Loucy (cell line): ENCODE measurements around the gene SYNPR.

Experiments used
- H2AFZ ChIP-seq: fragments of 200-600 bp; sonication (generic); 2 replicates; pipeline ENCODE4 v1.6.0; 2016; ENCODE audit warnings: antibody characterized with exemption, mild to moderate bottlenecking, low read length, moderate library complexity
- H3F3A ChIP-seq: fragments of 200-600 bp; 2 replicates; pipeline ENCODE4 v1.6.0; 2016; ENCODE audit warnings: antibody characterized with exemption, low read depth, mild to moderate bottlenecking
- H3K27me3 ChIP-seq: fragments of 200-600 bp; sonication (generic); 2 replicates; pipeline ENCODE4 v1.6.1; 2014; ENCODE audit warnings: low read length, mild to moderate bottlenecking; ENCODE audit not compliant: insufficient read depth, poor library complexity, severe bottlenecking
- H3K36me3 ChIP-seq: fragments of 200-600 bp; sonication (generic); 2 replicates; pipeline ENCODE4 v1.6.1; 2016; ENCODE audit warnings: low read length; ENCODE audit not compliant: insufficient read depth
- H3K4me1 ChIP-seq: fragments of 200-600 bp; sonication (generic); 2 replicates; pipeline ENCODE4 v1.5.1; 2014; ENCODE audit warnings: low read length, mild to moderate bottlenecking; ENCODE audit not compliant: insufficient read depth, poor library complexity, severe bottlenecking
- H3K4me2 ChIP-seq: fragments of 200-600 bp; sonication (generic); 2 replicates; pipeline ENCODE4 v1.6.0; 2014; ENCODE audit warnings: antibody characterized with exemption, low read length, low read depth, mild to moderate bottlenecking; ENCODE audit not compliant: poor library complexity, severe bottlenecking
- H3K4me3 ChIP-seq: fragments of 200-600 bp; sonication (generic); 2 replicates; pipeline ENCODE4 v1.5.1; 2014; ENCODE audit warnings: low read length, mild to moderate bottlenecking, mixed read lengths; ENCODE audit not compliant: poor library complexity, severe bottlenecking
- H3K79me2 ChIP-seq: fragments of 200-600 bp; sonication (generic); 2 replicates; pipeline ENCODE4 v1.6.1; 2014; ENCODE audit warnings: low read length; ENCODE audit not compliant: insufficient read depth
- H3K9ac ChIP-seq: fragments of 200-600 bp; sonication (generic); 2 replicates; pipeline ENCODE4 v1.6.0; 2014; ENCODE audit warnings: mild to moderate bottlenecking, low read depth, low read length, moderate library complexity; ENCODE audit not compliant: poor library complexity, severe bottlenecking
- H3K9me2 ChIP-seq: fragments of 200-600 bp; sonication (generic); replicated peaks from 2 replicates; pipeline ENCODE4 v1.6.1; 2016; ENCODE audit warnings: low read depth, low read length, mixed read lengths
- H3K9me3 ChIP-seq: fragments of 200-600 bp; sonication (generic); 2 replicates; pipeline ENCODE4 v1.6.1; 2014; ENCODE audit warnings: mild to moderate bottlenecking, antibody characterized with exemption, low read length, low read depth; ENCODE audit not compliant: insufficient read depth
- H4K20me1 ChIP-seq: fragments of 200-600 bp; sonication (generic); 2 replicates; pipeline ENCODE4 v1.6.0; 2014; ENCODE audit warnings: antibody characterized with exemption, low read length, mild to moderate bottlenecking; ENCODE audit not compliant: insufficient read depth, poor library complexity, severe bottlenecking
- EZH2phosphoT487 ChIP-seq: fragments of 200-600 bp; IDR thresholded peaks from 2 replicates; pipeline ENCODE4 v1.6.1; 2018; ENCODE audit warnings: antibody characterized with exemption, mild to moderate bottlenecking, moderate library complexity, borderline replicate concordance
- TF ChIP-seq, protein P1 (sequence below): fragments of 200-600 bp; sonication (generic); conservative IDR thresholded peaks from 2 replicates; pipeline ENCODE4 v1.5.1; 2014; ENCODE audit warnings: mild to moderate bottlenecking, antibody characterized with exemption, low read length

Gene SYNPR

DNA sequence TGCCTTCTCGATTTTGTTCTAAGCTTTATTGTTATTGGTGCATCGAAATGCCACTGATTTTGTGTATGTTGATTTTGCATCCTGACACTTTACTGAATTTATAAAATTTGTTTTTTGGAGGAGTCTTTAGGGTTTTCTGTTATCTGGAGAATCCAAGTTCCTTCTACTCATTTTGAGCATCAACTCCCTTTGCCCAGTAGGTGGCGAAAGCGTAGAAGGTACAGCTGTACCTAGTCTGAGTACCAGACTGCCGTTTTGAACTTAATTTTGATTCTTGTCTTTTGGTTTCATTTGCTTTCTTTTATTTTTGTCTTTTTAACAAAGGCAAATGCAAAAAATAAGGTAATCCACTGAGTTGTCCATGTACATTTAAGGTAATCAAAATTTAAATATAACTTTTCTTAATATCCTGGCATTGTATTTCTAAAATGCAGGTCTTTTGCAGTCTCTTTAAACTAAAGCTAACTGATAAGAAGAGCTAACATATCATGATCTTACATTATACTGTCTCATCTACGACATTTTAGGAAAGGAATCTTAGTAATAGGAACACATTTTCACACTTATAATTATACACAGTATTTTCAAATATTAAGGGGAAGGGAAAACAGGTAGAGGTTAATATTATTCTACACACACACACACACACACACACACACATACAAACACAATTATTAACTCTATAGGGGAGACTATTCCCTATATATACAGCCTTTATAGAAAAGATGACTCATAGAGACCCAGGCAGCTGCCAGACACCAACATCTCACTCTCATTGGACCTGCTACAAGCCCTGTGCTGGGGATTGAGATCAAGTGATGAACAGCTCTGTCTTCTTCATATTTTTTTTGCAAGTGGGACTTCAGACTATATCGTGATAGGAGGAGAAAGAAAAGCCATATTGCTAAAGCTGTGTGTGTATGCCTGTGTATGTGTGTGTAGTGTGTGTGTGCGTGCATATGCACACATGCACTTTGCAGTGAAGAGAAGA, 71.8 kb downstream of the SYNPR start:
- Histone ChIP-seq H3K4me1 (peaks cover 6% of the 10 kb centered on the region), H3K9me2 (no peaks in the 10 kb centered on the region), H3K4me2 (peak overlapping the region; percentile 31), H4K20me1 (no peaks in the 10 kb centered on the region), H3F3A (no peaks in the 10 kb centered on the region), H3K27me3 (no peaks in the 10 kb centered on the region), H3K79me2 (no peaks in the 10 kb centered on the region), H2AFZ (peak overlapping the region; percentile 52; the same call in 1 of the 2 replicates), H3K36me3 (no peaks in the 10 kb centered on the region), H3K9me3 (no peaks in the 10 kb centered on the region), H3K9ac (no peak overlapping the region), H3K4me3 (peak overlapping the region; percentile 21)
- no peak for TF ChIP-seq EZH2phosphoT487
- TF ChIP-seq, protein P1, sequence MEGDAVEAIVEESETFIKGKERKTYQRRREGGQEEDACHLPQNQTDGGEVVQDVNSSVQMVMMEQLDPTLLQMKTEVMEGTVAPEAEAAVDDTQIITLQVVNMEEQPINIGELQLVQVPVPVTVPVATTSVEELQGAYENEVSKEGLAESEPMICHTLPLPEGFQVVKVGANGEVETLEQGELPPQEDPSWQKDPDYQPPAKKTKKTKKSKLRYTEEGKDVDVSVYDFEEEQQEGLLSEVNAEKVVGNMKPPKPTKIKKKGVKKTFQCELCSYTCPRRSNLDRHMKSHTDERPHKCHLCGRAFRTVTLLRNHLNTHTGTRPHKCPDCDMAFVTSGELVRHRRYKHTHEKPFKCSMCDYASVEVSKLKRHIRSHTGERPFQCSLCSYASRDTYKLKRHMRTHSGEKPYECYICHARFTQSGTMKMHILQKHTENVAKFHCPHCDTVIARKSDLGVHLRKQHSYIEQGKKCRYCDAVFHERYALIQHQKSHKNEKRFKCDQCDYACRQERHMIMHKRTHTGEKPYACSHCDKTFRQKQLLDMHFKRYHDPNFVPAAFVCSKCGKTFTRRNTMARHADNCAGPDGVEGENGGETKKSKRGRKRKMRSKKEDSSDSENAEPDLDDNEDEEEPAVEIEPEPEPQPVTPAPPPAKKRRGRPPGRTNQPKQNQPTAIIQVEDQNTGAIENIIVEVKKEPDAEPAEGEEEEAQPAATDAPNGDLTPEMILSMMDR = peak; percentile 81

- no peaks in the 10 kb centered on the region for H3F3A ChIP-seq
- no peak overlapping the region for H3K9ac ChIP-seq
- H4K20me1 ChIP-seq = no peaks in the 10 kb centered on the region
- H3K4me1 ChIP-seq = peaks cover 6% of the 10 kb centered on the region
- no peak overlapping the region for H3K4me3 ChIP-seq
- no peaks in the 10 kb centered on the region for H3K27me3 ChIP-seq
- no peak overlapping the region for H2AFZ ChIP-seq
- H3K4me2 ChIP-seq = no peak overlapping the region
- H3K79me2 ChIP-seq = no peaks in the 10 kb centered on the region
- H3K9me3 ChIP-seq = no peaks in the 10 kb centered on the region
- no peaks in the 10 kb centered on the region for H3K9me2 ChIP-seq
- TF ChIP-seq EZH2phosphoT487 = no peak
- TF ChIP-seq, protein P1 = peak; percentile 89
- H3K36me3 ChIP-seq = no peaks in the 10 kb centered on the region
These were observed 73.3 kb downstream of the SYNPR start for GRCh38 chr3:63351159-63352007.

GRCh38 chr3:63352008-63352279, 73.8 kb downstream of the SYNPR start:
- H3K9ac ChIP-seq = no peak overlapping the region
- no peak overlapping the region for H3K4me3 ChIP-seq
- no peaks in the 10 kb centered on the region for H3K79me2 ChIP-seq

More at GRCh38 chr3:63352008-63352279, 73.8 kb downstream of the SYNPR start:
- Histone ChIP-seq H3F3A (no peaks in the 10 kb centered on the region), H4K20me1 (no peaks in the 10 kb centered on the region), H3K4me1 (peaks cover 6% of the 10 kb centered on the region), H3K9me2 (no peaks in the 10 kb centered on the region), H3K27me3 (no peaks in the 10 kb centered on the region), H3K9me3 (no peaks in the 10 kb centered on the region), H3K36me3 (no peaks in the 10 kb centered on the region), H3K4me2 (no peak overlapping the region), H2AFZ (no peak overlapping the region)
- TF ChIP-seq, protein P1 = no peak
- no peak for TF ChIP-seq EZH2phosphoT487
